Gastroesophageal sphincter (tissue), 4 donors: Measurements from ENCODE around the gene LYPD1. TPM values are rescaled to one million over a fixed set of nuclear protein-coding genes. Genes with fewer than 3 reads are reported as not detected.

Experiments used
- ATAC-seq: fragments of 150-250 bp; one replicate; pipeline ENCODE4 v1.9.1; 2016; ENCODE audit warnings: mild to moderate bottlenecking, moderate library complexity
- H3K27ac ChIP-seq, 4 donors: fragments of 200-600 bp; sonication (generic) in 3 of 4; 1 replicate in 3 of 4; 2 replicates in 1 of 4; pipeline ENCODE4 v1.5.1; 2016 to 2019
- H3K27me3 ChIP-seq: fragments of 200-600 bp; sonication (generic); one replicate; pipeline ENCODE4 v1.5.1; 2019
- H3K36me3 ChIP-seq, 2 donors: fragments of 200-600 bp; sonication (generic); one replicate each; pipeline ENCODE4 v1.5.1; 2019; ENCODE audit warnings: control low read depth in 1 of 2
- H3K4me1 ChIP-seq, 3 donors: fragments of 200-600 bp; sonication (generic); 1 replicate in 2 of 3; 2 replicates in 1 of 3; pipeline ENCODE4 v1.5.1; 2016 to 2019; ENCODE audit warnings: control low read depth in 2 of 3
- H3K4me3 ChIP-seq, 2 donors: fragments of 200-600 bp; sonication (generic); one replicate each; pipeline ENCODE4 v1.5.1; 2019; ENCODE audit warnings: mild to moderate bottlenecking in 1 of 2, moderate library complexity in 1 of 2
- H3K9me3 ChIP-seq, 3 donors: fragments of 200-600 bp; sonication (generic); one replicate each; pipeline ENCODE4 v1.5.1; 2017 to 2019; ENCODE audit warnings: control low read depth in 2 of 3
- CTCF ChIP-seq, 4 experiments: fragments of 200-600 bp in 2 of 4; fragments of 450-650 bp in 2 of 4; sonication (generic) in 1 of 4; IDR thresholded peaks; one replicate each; pipeline ENCODE4 v1.5.1; 2017 to 2019; ENCODE audit warnings: antibody characterized with exemption in 4 of 4, mild to moderate bottlenecking in 2 of 4, moderate library complexity in 2 of 4
- EP300 ChIP-seq: sonication (generic); formaldehyde crosslinking; IDR thresholded peaks from one replicate; pipeline ENCODE4 v1.6.1; 2017; ENCODE audit warnings: antibody characterized with exemption, mild to moderate bottlenecking
- POLR2A ChIP-seq, 2 donors: fragments of 450-650 bp; IDR thresholded peaks; one replicate each; pipeline ENCODE4 v1.6.1; 2017; ENCODE audit warnings: antibody characterized with exemption in 2 of 2, mild to moderate bottlenecking in 2 of 2, moderate library complexity in 1 of 2
- POLR2AphosphoS5 ChIP-seq: sonication (generic); formaldehyde crosslinking; IDR thresholded peaks from one replicate; pipeline ENCODE4 v1.6.1; 2017; ENCODE audit warnings: antibody characterized with exemption
- WGBS, 2 donors: methylation state at CpG; one replicate each; pipeline ENCODE4 v1.1.5; 2018; ENCODE audit warnings: low coverage in 1 of 2; 5-methylcytosine and 5-hydroxymethylcytosine counted together
- total RNA-seq, 4 donors: library from RNA; depleted of rRNA; stranded (reverse); fragments of >200 nt; gene quantifications; one replicate each; pipeline ENCODE4 v1.1.0, GENCODE V29; 2016

Gene LYPD1
- total RNA-seq, 4 donors from 2014 or later: 0.62 to 4.2 (median 1.1) TPM; not detected in 1

GRCh38 chr2:132677661-132678060, 7.7 kb upstream of the LYPD1 start:
- no peaks in the 10 kb centered on the region for H3K9me3 ChIP-seq
- H3K4me3 ChIP-seq: no peak overlapping the region
- H3K4me1 ChIP-seq: no peaks in the 10 kb centered on the region
- H3K36me3 ChIP-seq: no peaks in the 10 kb centered on the region
- peaks cover 18% of the 10 kb centered on the region for H3K27me3 ChIP-seq
- H3K27ac ChIP-seq: no peak overlapping the region
- no peak for TF ChIP-seq CTCF (IDR thresholded peaks at IDR 0.05)
- TF ChIP-seq POLR2AphosphoS5: no peak
- no peak for TF ChIP-seq POLR2A (IDR thresholded peaks at IDR 0.05)
- TF ChIP-seq EP300: no peak
- ATAC-seq: no peak
- WGBS, 2 donors: 83 to 96% methylated on average over 5 of the region's 5 CpGs

- Histone ChIP-seq H3K27me3 (peaks cover 21% of the 10 kb centered on the region), H3K36me3 (no peaks in the 10 kb centered on the region), H3K4me1 (no peaks in the 10 kb centered on the region), H3K9me3 (no peaks in the 10 kb centered on the region), H3K4me3 (no peak overlapping the region), H3K27ac (no peak overlapping the region)
- ATAC-seq: no peak
- WGBS, 2 donors: 71 to 75% methylated on average over 2 of the region's 2 CpGs
- TF ChIP-seq CTCF (IDR thresholded peaks at IDR 0.05): no peak
- TF ChIP-seq EP300: no peak
- TF ChIP-seq POLR2AphosphoS5: no peak
- no peak for TF ChIP-seq POLR2A (IDR thresholded peaks at IDR 0.05)
Observed at GRCh38 chr2:132676999-132677398, 7.0 kb upstream of the LYPD1 start.

- ATAC-seq: no peak
- H3K27ac ChIP-seq: no peak overlapping the region
- peaks cover 0 to 35% (median 25%) of the 10 kb centered on the region in 3 donors for H3K4me1 ChIP-seq
- 13 to 30% methylated on average over 7 to 18 of the region's 23 CpGs for WGBS, 2 donors
- TF ChIP-seq CTCF (IDR thresholded peaks at IDR 0.05): no peak
- TF ChIP-seq POLR2A (IDR thresholded peaks at IDR 0.05): no peak
- peaks cover 57% of the 10 kb centered on the region for H3K27me3 ChIP-seq
- H3K4me3 ChIP-seq: peak overlapping the region in 1 of 2 donors; percentile 56
- H3K36me3 ChIP-seq: no peaks in the 10 kb centered on the region
- H3K9me3 ChIP-seq: no peaks in the 10 kb centered on the region
Observed at GRCh38 chr2:132671151-132671835, 1.3 kb upstream of the LYPD1 start.

GRCh38 chr2:132670496-132671150, 618 bp upstream of the LYPD1 start:
- TF ChIP-seq CTCF (IDR thresholded peaks at IDR 0.05) (no peak), POLR2A (IDR thresholded peaks at IDR 0.05) (no peak), EP300 (no peak)
- Histone ChIP-seq H3K36me3 (no peaks in the 10 kb centered on the region), H3K27me3 (peaks cover 57% of the 10 kb centered on the region), H3K9me3 (no peaks in the 10 kb centered on the region), H3K4me3 (peak overlapping the region; percentile 34 to 56), H3K4me1 (peaks cover 0 to 35% (median 25%) of the 10 kb centered on the region in 3 donors), H3K27ac (no peak overlapping the region)
- WGBS, 2 donors: 0 to 1% methylated on average over 6 to 7 of the region's 44 CpGs
- peak; percentile 40 for ATAC-seq
